Measurements from ENCODE around the gene CENPA. TPM values are rescaled to one million over a fixed set of nuclear protein-coding genes. Genes with fewer than 3 reads are reported as not detected.

The CENPA gene
- polyA plus RNA-seq, 2 of the 4 experiments (the other 2 are of a cell fraction): 45.7 to 46.0 TPM

DNA sequence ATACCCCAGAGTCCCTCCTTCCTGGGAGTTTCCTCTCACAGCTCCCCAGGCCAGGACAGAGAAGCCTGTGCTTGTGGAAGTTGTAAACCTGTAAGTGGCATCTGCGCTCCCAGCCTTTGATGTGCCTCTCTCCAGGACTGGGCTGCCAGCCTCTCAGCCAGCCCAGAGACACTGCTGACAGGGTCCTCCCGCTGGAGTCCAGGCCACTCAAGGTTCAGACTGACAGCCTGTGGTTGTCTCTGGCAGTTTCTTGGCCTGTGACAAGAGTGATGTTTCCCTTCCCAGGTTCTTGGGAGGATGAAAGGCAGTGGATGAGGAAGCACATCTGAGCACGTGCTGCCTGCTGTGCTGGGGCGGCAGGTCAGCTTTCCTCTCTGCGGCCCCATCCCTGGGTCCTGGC lies 18.7 kb upstream of the CENPA start:
- no peak for TF ChIP-seq ZFP36 (IDR thresholded peaks at IDR 0.05; ENCODE audit: borderline replicate concordance, partially characterized antibody)
- TF ChIP-seq TFCP2L1 (CRISPR knock-in tag; IDR thresholded peaks at IDR 0.05): no peak
- no peak for TF ChIP-seq SREBF2 (IDR thresholded peaks at IDR 0.05)
- TF ChIP-seq KDM1A (IDR thresholded peaks at IDR 0.05; ENCODE audit: low read depth): no peak
- no peak for TF ChIP-seq HMGXB4 (CRISPR knock-in tag; IDR thresholded peaks at IDR 0.05; ENCODE audit: borderline replicate concordance)
- no peak for TF ChIP-seq SMC3 (IDR thresholded peaks at IDR 0.05)
- TF ChIP-seq POLR2A (IDR thresholded peaks at IDR 0.05; ENCODE audit: low read length): no peak
- no peak for TF ChIP-seq RARB (CRISPR knock-in tag; IDR thresholded peaks at IDR 0.05)
- no peak for TF ChIP-seq NFE2L2 (conservative IDR thresholded peaks at IDR 0.05; ENCODE audit: low read length)
- Histone ChIP-seq H3K4me1 (peaks cover 80% of the 10 kb centered on the region), H3K4me2 (peak overlapping the region; percentile 93), H3K9me3 (no peaks in the 10 kb centered on the region), H3K4me3 (no peak overlapping the region), H3K27ac (peak overlapping the region; percentile 31 to 95; a peak in 5 of 6 replicates)
- ATAC-seq: no peak
- no peak for DNase-seq (ENCODE audit: low read depth in 1 of 2, low spot score in 1 of 2)
- no peak for FAIRE-seq
- CTCF ChIA-PET: interaction anchor here (1.1 to 6.5 kb wide), 5 partner anchors 7 to 23 kb away, joined by 4 to 38 read pairs (median 10); no protein-coding TSS in a partner anchor
- WGBS (ENCODE audit: missing lambda C conversion rate): 92% methylated on average over 5 of the region's 5 CpGs
- POLR2A ChIA-PET: no interaction called here

DNA sequence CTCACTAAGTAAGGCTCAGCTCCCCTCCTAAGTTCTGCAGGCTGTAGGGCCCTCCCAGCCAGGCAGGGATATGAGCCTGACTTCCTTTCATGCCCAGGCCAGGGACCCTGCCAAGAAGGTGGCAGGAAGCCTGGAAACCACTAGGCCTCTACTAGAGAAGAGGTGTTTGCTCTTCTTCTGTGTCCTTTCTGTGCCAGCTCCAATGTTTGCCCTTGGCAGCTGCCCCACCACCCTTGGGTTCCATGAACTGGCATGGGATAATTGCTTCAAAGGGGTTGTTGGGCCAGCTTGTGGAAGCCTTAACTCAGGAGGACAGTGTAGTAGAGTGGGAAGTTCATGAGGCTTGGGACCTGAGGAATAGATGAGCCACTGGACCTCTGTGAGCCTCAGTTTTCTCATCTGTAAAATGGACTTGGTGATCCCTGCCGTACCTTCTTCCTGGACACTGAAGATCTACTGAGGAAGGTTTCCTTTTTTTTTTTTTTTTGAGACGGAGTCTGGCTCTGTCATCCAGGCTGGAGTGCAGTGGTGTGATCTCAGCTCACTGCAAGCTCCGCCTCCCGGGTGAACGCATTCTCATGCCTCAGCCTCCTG lies 17.9 kb upstream of the CENPA start:
- H3K4me2 ChIP-seq: peak overlapping the region; percentile 65; the same call in 2 of the 3 replicates
- CTCF ChIA-PET: interaction anchor here (0.7 to 6.5 kb wide), 8 partner anchors 8 to 161 kb away, joined by 3 to 38 read pairs (median 4); partner anchors contain the start of gene CENPA

GRCh38 chr2:26768759-26769088 lies 17.1 kb upstream of the CENPA start:
- H3K9me3 ChIP-seq: no peaks in the 10 kb centered on the region
- H3K4me1 ChIP-seq: peaks cover 86% of the 10 kb centered on the region
- no peak for ATAC-seq
- peak overlapping the region; percentile 65 for H3K4me2 ChIP-seq
- POLR2A ChIA-PET: interaction anchor here (1.5 to 2.1 kb wide), 2 partner anchors 11 to 17 kb away, joined by 3 to 5 read pairs; partner anchors contain the start of gene CENPA
- CTCF ChIA-PET: interaction anchor here (0.8 to 6.5 kb wide), 13 partner anchors 9 to 163 kb away, joined by 3 to 38 read pairs (median 4); partner anchors contain the start of gene CENPA
- TF ChIP-seq ZC3H11A (IDR thresholded peaks at IDR 0.05) (no peak), RNF2 (IDR thresholded peaks at IDR 0.05; ENCODE audit: borderline replicate concordance, low read depth) (no peak), NR3C1 (IDR thresholded peaks at IDR 0.05) (no peak)
- TF ChIP-seq, protein P1, sequence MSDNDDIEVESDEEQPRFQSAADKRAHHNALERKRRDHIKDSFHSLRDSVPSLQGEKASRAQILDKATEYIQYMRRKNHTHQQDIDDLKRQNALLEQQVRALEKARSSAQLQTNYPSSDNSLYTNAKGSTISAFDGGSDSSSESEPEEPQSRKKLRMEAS (IDR thresholded peaks at IDR 0.05): no peak
- WGBS (ENCODE audit: missing lambda C conversion rate): 93% methylated on average over 3 of the region's 3 CpGs
- peak overlapping the region; percentile 85 to 95 for H3K27ac ChIP-seq
- FAIRE-seq: no peak
- H3K4me3 ChIP-seq: no peak overlapping the region
- DNase-seq (ENCODE audit: low read depth in 1 of 2, low spot score in 1 of 2): no peak

More for the DNA sequence above, 17.9 kb upstream of the CENPA start:
- no peak for DNase-seq (ENCODE audit: low read depth in 1 of 2, low spot score in 1 of 2)
- FAIRE-seq: no peak
- peak overlapping the region in 1 of 2 experiments; percentile 95; a peak in 3 of 6 replicates for H3K27ac ChIP-seq
- ATAC-seq: no peak
- TF ChIP-seq TFCP2L1 (CRISPR knock-in tag; IDR thresholded peaks at IDR 0.05): no peak
- TF ChIP-seq KDM1A (IDR thresholded peaks at IDR 0.05; ENCODE audit: low read depth): 0 out of 2 replicates have a peak, but pooled peaks have one; percentile 25
- TF ChIP-seq SMC3 (IDR thresholded peaks at IDR 0.05): no peak
- TF ChIP-seq, protein P1 (IDR thresholded peaks at IDR 0.05): no peak
- POLR2A ChIA-PET: interaction anchor here (2.1 kb wide), 1 partner anchor 18 kb away, joined by 5 read pairs; the partner anchor contains the start of gene CENPA
- WGBS (ENCODE audit: missing lambda C conversion rate): 96% methylated on average over 5 of the region's 5 CpGs
- no peak overlapping the region for H3K4me3 ChIP-seq
- no peaks in the 10 kb centered on the region for H3K9me3 ChIP-seq
- H3K4me1 ChIP-seq: peaks cover 88% of the 10 kb centered on the region

GRCh38 chr2:26769089-26769761 lies 16.6 kb upstream of the CENPA start:
- Histone ChIP-seq H3K4me1 (peaks cover 88% of the 10 kb centered on the region), H3K9me3 (no peaks in the 10 kb centered on the region), H3K4me3 (no peak overlapping the region), H3K27ac (peak overlapping the region; percentile 85 to 95), H3K4me2 (peak overlapping the region; percentile 65)
- TF ChIP-seq JUN (IDR thresholded peaks at IDR 0.05) (0 out of 5 replicates have a peak, but pooled peaks of 1 of the 2 experiments have one; percentile 55), MAZ (IDR thresholded peaks at IDR 0.05; ENCODE audit: borderline replicate concordance, low read depth, low read length) (no peak), E2F6 (IDR thresholded peaks at IDR 0.05; ENCODE audit: borderline replicate concordance, low read depth) (peak; percentile 69), MAFK (IDR thresholded peaks at IDR 0.05; ENCODE audit: partially characterized antibody) (peak; percentile 94), KDM5A (IDR thresholded peaks at IDR 0.05) (no peak), FOSL2 (IDR thresholded peaks at IDR 0.05) (0 out of 2 replicates have a peak, but pooled peaks have one; percentile 34), FOSL2 (CRISPR knock-in tag; IDR thresholded peaks at IDR 0.05) (peak; percentile 90), NPAS2 (CRISPR knock-in tag; IDR thresholded peaks at IDR 0.05; ENCODE audit: borderline replicate concordance) (no peak), EHF (CRISPR knock-in tag; IDR thresholded peaks at IDR 0.05) (no peak), HMGXB4 (CRISPR knock-in tag; IDR thresholded peaks at IDR 0.05; ENCODE audit: borderline replicate concordance) (no peak)
- TF ChIP-seq, protein P1 (IDR thresholded peaks at IDR 0.05): peak; percentile 89
- no peak for FAIRE-seq
- peak; percentile 63 to 65 for ATAC-seq
- ChIA-PET POLR2A (interaction anchor here (1.5 to 2.1 kb wide), 2 partner anchors 12 to 16 kb away, joined by 3 to 5 read pairs; partner anchors contain the start of gene CENPA), CTCF (interaction anchor here (0.8 to 6.5 kb wide), 13 partner anchors 9 to 164 kb away, joined by 3 to 38 read pairs (median 4); partner anchors contain the start of gene CENPA)
- WGBS (ENCODE audit: missing lambda C conversion rate): 26% methylated on average over 11 of the region's 14 CpGs
- DNase-seq (ENCODE audit: low read depth in 1 of 2, low spot score in 1 of 2): peak; percentile 69

Measured in A549 (cell line).